H1 (cell line): ENCODE measurements around the gene FMOD. TPM values are rescaled to one million over a fixed set of nuclear protein-coding genes. Genes with fewer than 3 reads are reported as not detected.

Experiments used
- CTCF ChIA-PET: fragments of 300-600 bp; sonication (Branson Sonifier 250); formaldehyde crosslinking; loops from one replicate; lab custom pipeline; 2021; ENCODE audit not compliant: partially characterized antibody; lab: Charles Lee
- POLR2A ChIA-PET: fragments of 300-600 bp; sonication (Branson Sonifier 250); formaldehyde crosslinking; loops from one replicate; lab custom pipeline; 2021; ENCODE audit warnings: inconsistent platforms; ENCODE audit not compliant: partially characterized antibody; lab: Charles Lee
- DNase-seq, 2 experiments: peaks; one replicate each; pipeline versions ENCODE4 v3.0.0 to v3.0.0-alpha.2; 2010 to 2022; ENCODE audit warnings: low spot score in 2 of 2, low read depth in 1 of 2, mixed read lengths in 1 of 2
- FAIRE-seq: peaks from 2 replicates; lab custom pipeline; 2011; peaks lifted over from hg19 to GRCh38; lab: Jason Lieb, UNC
- H2AFZ ChIP-seq: 2 replicates; pipeline ENCODE4 v1.8.1; 2012; ENCODE audit warnings: low read length, inconsistent platforms
- H2AK5ac ChIP-seq: 2 replicates; pipeline ENCODE4 v1.6.1; 2013; ENCODE audit warnings: low read depth, low read length
- H2BK120ac ChIP-seq: replicated peaks from 2 replicates; pipeline ENCODE3; 2013; ENCODE audit warnings: low read depth, low read length, inconsistent platforms
- H2BK12ac ChIP-seq: 2 replicates; pipeline ENCODE4 v1.6.1; 2013; ENCODE audit warnings: low read depth, low read length
- H2BK15ac ChIP-seq: 2 replicates; pipeline ENCODE4 v1.6.1; 2013; ENCODE audit warnings: low read length
- H2BK20ac ChIP-seq: 2 replicates; pipeline ENCODE4 v1.6.1; 2013; ENCODE audit warnings: low read length
- H2BK5ac ChIP-seq: 2 replicates; pipeline ENCODE4 v1.6.1; 2013; ENCODE audit warnings: low read depth, low read length
- H3K14ac ChIP-seq: 2 replicates; pipeline ENCODE4 v1.6.1; 2013; ENCODE audit warnings: inconsistent platforms; ENCODE audit not compliant: insufficient read length
- H3K18ac ChIP-seq: 2 replicates; pipeline ENCODE4 v1.6.1; 2013; ENCODE audit warnings: low read length; ENCODE audit errors: extremely low read depth
- H3K23ac ChIP-seq: 2 replicates; pipeline ENCODE4 v1.6.1; 2013; ENCODE audit warnings: inconsistent platforms; ENCODE audit not compliant: insufficient read length
- H3K23me2 ChIP-seq: 2 replicates; pipeline ENCODE4 v1.6.1; 2013; ENCODE audit warnings: low read depth, low read length
- H3K27ac ChIP-seq: 2 replicates; pipeline ENCODE4 v1.6.1; 2011; ENCODE audit warnings: low read depth, low read length, inconsistent platforms
- H3K27me3 ChIP-seq, 4 experiments: replicated peaks in 1 of 4; 1 replicate in 1 of 4; 2 replicates in 3 of 4; pipeline versions ENCODE4 v1.6.1 to v1.8.1; 2011 to 2013; ENCODE audit warnings: low read length in 3 of 4, mild to moderate bottlenecking in 3 of 4, inconsistent platforms in 2 of 4, mixed read lengths in 2 of 4, moderate library complexity in 1 of 4; ENCODE audit not compliant: control insufficient read depth in 3 of 4, insufficient read depth in 3 of 4; ENCODE audit errors: extremely low read depth in 1 of 4
- H3K36me3 ChIP-seq, 4 experiments: 2 replicates each; pipeline versions ENCODE4 v1.6.1 to v1.8.1; 2011 to 2013; ENCODE audit warnings: mild to moderate bottlenecking in 4 of 4, low read length in 3 of 4, moderate library complexity in 2 of 4, control low read depth in 1 of 4, inconsistent platforms in 1 of 4; ENCODE audit not compliant: insufficient read depth in 4 of 4, control insufficient read depth in 2 of 4
- H3K4ac ChIP-seq: replicated peaks from 2 replicates; pipeline ENCODE3; 2013; ENCODE audit warnings: low read length, low read depth, mixed read lengths, inconsistent platforms; ENCODE audit not compliant: insufficient read length
- H3K4me1 ChIP-seq, 4 experiments: replicated peaks in 1 of 4; 1 replicate in 1 of 4; 2 replicates in 3 of 4; pipeline versions ENCODE4 v1.6.1 to v1.8.1; 2011 to 2013; ENCODE audit warnings: low read length in 3 of 4, inconsistent platforms in 2 of 4, mixed read lengths in 1 of 4; ENCODE audit not compliant: insufficient read depth in 4 of 4, control insufficient read depth in 3 of 4
- H3K4me2 ChIP-seq, 2 experiments: 2 replicates each; pipeline versions ENCODE4 v1.6.1 to v1.8.1; 2011 to 2013; ENCODE audit warnings: low read depth in 2 of 2, low read length in 2 of 2, control low read depth in 1 of 2, inconsistent platforms in 1 of 2, mild to moderate bottlenecking in 1 of 2; ENCODE audit not compliant: insufficient read depth in 1 of 2
- H3K4me3 ChIP-seq, 4 experiments: fragments of 200-600, 300-600 bp in 1 of 4; sonication (generic), shearing (Covaris generic), sonication (Bioruptor Twin) in 1 of 4; 2 replicates each; pipeline versions ENCODE4 v1.5.1 to v1.8.1; 2011 to 2016; ENCODE audit warnings: low read length in 4 of 4, low read depth in 3 of 4, control low read depth in 2 of 4, inconsistent platforms in 2 of 4, mild to moderate bottlenecking in 2 of 4, mixed read lengths in 1 of 4, moderate library complexity in 1 of 4; ENCODE audit not compliant: insufficient read depth in 2 of 4; ENCODE audit errors: extremely low read depth in 1 of 4
- H3K56ac ChIP-seq: replicated peaks from 2 replicates; pipeline ENCODE3; 2013; ENCODE audit warnings: low read depth, mild to moderate bottlenecking, mixed read lengths, low read length, inconsistent platforms; ENCODE audit not compliant: insufficient read length
- H3K79me1 ChIP-seq: 2 replicates; pipeline ENCODE4 v1.6.1; 2013; ENCODE audit warnings: low read depth, low read length, control low read depth
- H3K79me2 ChIP-seq, 2 experiments: 2 replicates each; pipeline versions ENCODE4 v1.6.1 to v1.8.1; 2012 to 2013; ENCODE audit warnings: low read length in 2 of 2, mild to moderate bottlenecking in 2 of 2, inconsistent platforms in 1 of 2; ENCODE audit not compliant: insufficient read depth in 2 of 2, control insufficient read depth in 1 of 2
- H3K9ac ChIP-seq, 4 experiments: replicated peaks in 1 of 4; 1 replicate in 1 of 4; 2 replicates in 3 of 4; pipeline versions ENCODE4 v1.6.1 to v1.8.1; 2011 to 2013; ENCODE audit warnings: low read depth in 3 of 4, low read length in 3 of 4, control low read depth in 2 of 4, mild to moderate bottlenecking in 2 of 4, moderate library complexity in 2 of 4, inconsistent platforms in 1 of 4; ENCODE audit errors: extremely low read depth in 1 of 4
- H3K9me3 ChIP-seq, 2 experiments: 2 replicates each; pipeline versions ENCODE4 v1.6.1 to v1.8.1; 2012 to 2013; ENCODE audit warnings: mild to moderate bottlenecking in 2 of 2, moderate library complexity in 2 of 2, control low read depth in 1 of 2, inconsistent platforms in 1 of 2, low read depth in 1 of 2, low read length in 1 of 2, mixed read lengths in 1 of 2; ENCODE audit not compliant: insufficient read depth in 2 of 2
- H4K20me1 ChIP-seq, 2 experiments: replicated peaks in 1 of 2; 2 replicates each; pipeline versions ENCODE3 to v1.8.1; 2011 to 2013; ENCODE audit warnings: inconsistent platforms in 2 of 2, low read length in 2 of 2, mild to moderate bottlenecking in 1 of 2; ENCODE audit not compliant: insufficient read depth in 2 of 2, control insufficient read depth in 1 of 2
- H4K5ac ChIP-seq: 2 replicates; pipeline ENCODE4 v1.6.1; 2013; ENCODE audit warnings: low read length, low read depth, mixed read lengths, inconsistent platforms; ENCODE audit not compliant: insufficient read length
- H4K8ac ChIP-seq: 2 replicates; pipeline ENCODE4 v1.8.0; 2013; ENCODE audit warnings: mild to moderate bottlenecking, moderate library complexity, low read length, inconsistent platforms; ENCODE audit not compliant: insufficient read depth; ENCODE audit errors: extremely low read depth
- H4K91ac ChIP-seq: replicated peaks from 2 replicates; pipeline ENCODE3; 2013; ENCODE audit warnings: low read length, mixed read lengths, inconsistent platforms; ENCODE audit not compliant: insufficient read length
- CHD1 ChIP-seq: IDR thresholded peaks from 2 replicates; pipeline ENCODE4 v1.6.1; 2012; ENCODE audit warnings: low read depth, low read length, improper control_type of control experiment
- EGR1 ChIP-seq: IDR thresholded peaks from 2 replicates; pipeline ENCODE4 v1.6.1; 2011; ENCODE audit warnings: low read depth, low read length, borderline replicate concordance
- HDAC2 ChIP-seq, 2 experiments: fragments of 300-600 bp in 1 of 2; sonication (generic) in 1 of 2; IDR thresholded peaks; 2 replicates each; pipeline ENCODE4 v1.6.1; 2011 to 2012; ENCODE audit warnings: low read depth in 2 of 2, low read length in 2 of 2, mild to moderate bottlenecking in 2 of 2, moderate library complexity in 2 of 2, borderline replicate concordance in 1 of 2, inconsistent platforms in 1 of 2
- KDM4A ChIP-seq: IDR thresholded peaks from one replicate; pipeline ENCODE4 v1.7.1; 2012; ENCODE audit warnings: low read depth, mild to moderate bottlenecking, moderate library complexity, low read length, inconsistent platforms; ENCODE audit not compliant: severe bottlenecking
- RAD21 ChIP-seq, 2 experiments: IDR thresholded peaks in 1 of 2; conservative IDR thresholded peaks in 1 of 2; 2 replicates each; pipeline ENCODE4 v1.6.1; 2011; ENCODE audit warnings: low read depth in 2 of 2, low read length in 2 of 2, improper control_type of control experiment in 1 of 2, inconsistent platforms in 1 of 2, mild to moderate bottlenecking in 1 of 2, moderate library complexity in 1 of 2
- RBBP5 ChIP-seq: IDR thresholded peaks from 2 replicates; pipeline ENCODE4 v1.7.1; 2012; ENCODE audit warnings: low read depth, mild to moderate bottlenecking, inconsistent platforms, low read length, moderate library complexity, borderline replicate concordance
- SIRT6 ChIP-seq: IDR thresholded peaks from one replicate; pipeline ENCODE4 v1.7.1; 2012; ENCODE audit warnings: low read length, inconsistent platforms
- SP4 ChIP-seq: IDR thresholded peaks from 2 replicates; pipeline ENCODE4 v1.6.1; 2012; ENCODE audit warnings: low read length, inconsistent platforms
- SRF ChIP-seq: IDR thresholded peaks from 2 replicates; pipeline ENCODE4 v1.6.1; 2011; ENCODE audit warnings: mild to moderate bottlenecking, low read depth, low read length, moderate library complexity
- TAF1 ChIP-seq: IDR thresholded peaks from 2 replicates; pipeline ENCODE4 v1.6.1; 2011; ENCODE audit warnings: mild to moderate bottlenecking, low read depth, low read length
- TCF12 ChIP-seq: IDR thresholded peaks from 2 replicates; pipeline ENCODE4 v1.6.1; 2011; ENCODE audit warnings: low read depth, mild to moderate bottlenecking, low read length
- YY1 ChIP-seq: IDR thresholded peaks from 2 replicates; pipeline ENCODE4 v1.6.1; 2011; ENCODE audit warnings: low read depth, mild to moderate bottlenecking, low read length
- WGBS, 2 experiments: shearing (Covaris generic) in 1 of 2; methylation state at CpG; one replicate each; pipeline versions ENCODE4 v1.1.6 to v1.1.7; 2013 to 2015; ENCODE audit warnings: low lambda C conversion rate in 2 of 2, mixed read lengths in 2 of 2, inconsistent platforms in 1 of 2, low coverage in 1 of 2, missing lambda C conversion rate in 1 of 2; ENCODE audit not compliant: insufficient replicate concordance in 2 of 2, insufficient coverage in 1 of 2, insufficient read length in 1 of 2; ENCODE audit errors: extremely low coverage in 1 of 2, missing lambda C conversion rate in 1 of 2; 5-methylcytosine and 5-hydroxymethylcytosine counted together
- polyA plus RNA-seq, 7 experiments: library from polyadenylated mRNA; depleted of rRNA in 3 of 7; stranded (reverse) in 5 of 7; unstranded in 2 of 7; fragments of >200 nt in 5 of 7; fragments of 200-250 nt in 2 of 7; gene quantifications; 1 replicate in 5 of 7; 2 replicates in 1 of 7; 4 replicates in 1 of 7; pipeline versions ENCODE4 v1.2.1 to v1.2.3, GENCODE V29; 2011 to 2013; ENCODE audit warnings: missing spikeins in 2 of 7, mixed read lengths in 2 of 7
- total RNA-seq: library from RNA; stranded (reverse); fragmentation: NEBNext Ultra II Directional; extraction: Animal tissue kit (Norgen Biotek cat#: 25700); gene quantifications from 2 replicates; pipeline ENCODE4 v1.2.1, GENCODE V29; 2021
- TF ChIP-seq, protein P1 (sequence below): IDR thresholded peaks from 2 replicates; pipeline ENCODE4 v1.6.1; 2012; ENCODE audit warnings: inconsistent platforms
- TF ChIP-seq, protein P2 (sequence below): IDR thresholded peaks from 2 replicates; pipeline ENCODE4 v1.6.1; 2012; ENCODE audit warnings: inconsistent platforms

The FMOD gene
- total and polyA plus RNA-seq, 2 of the 8 experiments (the other 6 are each of a cell fraction or from before 2014, with no cell fraction given), result 0.17 to 0.32 TPM

DNA sequence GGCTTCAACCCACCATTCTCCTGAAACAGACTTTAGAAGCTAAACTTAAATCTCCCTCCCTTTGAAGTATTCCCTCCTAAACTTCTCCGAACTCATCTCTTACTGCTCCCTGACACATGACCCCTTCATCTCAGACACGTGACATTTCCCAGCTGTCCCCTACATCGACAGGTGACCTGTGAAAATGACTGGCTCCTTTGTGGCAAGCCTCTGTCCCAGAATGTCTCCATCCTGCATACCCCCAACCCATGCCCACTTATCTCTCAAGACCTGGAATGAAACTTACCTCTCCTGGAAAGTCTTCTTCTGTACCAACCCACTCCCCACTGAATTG is 4.2 kb downstream of the FMOD start:
- no peak overlapping the region for H3K4me2 ChIP-seq
- H3K18ac ChIP-seq, result no peak overlapping the region
- no peaks in the 10 kb centered on the region for H4K20me1 ChIP-seq
- H3K4me3 ChIP-seq, result no peak overlapping the region
- no peak for FAIRE-seq
- H4K8ac ChIP-seq, result no peak overlapping the region
- no peak overlapping the region for H2BK120ac ChIP-seq
- 88% methylated on average over 3 of the region's 3 CpGs; no CpG with 5 or more reads in 1 of the 2 experiments for WGBS, 2 experiments
- H2BK5ac ChIP-seq, result no peak overlapping the region
- H3K23ac ChIP-seq, result no peak overlapping the region
- H2AK5ac ChIP-seq, result no peak overlapping the region
- no peak overlapping the region for H3K56ac ChIP-seq
- H3K23me2 ChIP-seq, result 0 out of 2 replicates have a peak, but pooled peaks cover 2% of the 10 kb centered on the region
- no peaks in the 10 kb centered on the region; a peak in 1 of 8 replicates for H3K36me3 ChIP-seq
- no peak overlapping the region for H4K5ac ChIP-seq
- H3K27me3 ChIP-seq, result no peaks in the 10 kb centered on the region; a peak in 1 of 7 replicates
- no peak overlapping the region for H3K27ac ChIP-seq
- H4K91ac ChIP-seq, result no peak overlapping the region
- POLR2A ChIA-PET, result no interaction called here
- no peak overlapping the region for H2BK20ac ChIP-seq
- H3K14ac ChIP-seq, result no peak overlapping the region
- no peaks in the 10 kb centered on the region for H3K79me2 ChIP-seq
- no peak overlapping the region for H3K9ac ChIP-seq
- peaks cover 0 to 4% (median 2%) of the 10 kb centered on the region in 4 experiments; a peak in 2 of 7 replicates for H3K4me1 ChIP-seq
- no peak overlapping the region for H2BK15ac ChIP-seq
- no peaks in the 10 kb centered on the region for H3K9me3 ChIP-seq
- H2AFZ ChIP-seq, result no peak overlapping the region
- no peaks in the 10 kb centered on the region for H3K79me1 ChIP-seq
- no peak overlapping the region for H3K4ac ChIP-seq
- no peak overlapping the region for H2BK12ac ChIP-seq
- DNase-seq, result no peak
- CTCF ChIA-PET, result interaction anchor here (0.5 to 24.2 kb wide), 12 partner anchors 4 to 1980 kb away, joined by 3 to 785 read pairs (median 119); partner anchors contain the start of genes FMOD and PRELP
- TF ChIP-seq HDAC2 (IDR thresholded peaks at IDR 0.05; ENCODE audit: borderline replicate concordance in 1 of 2, low read depth in 2 of 2, low read length in 2 of 2) (no peak), SP4 (no peak), EGR1 (no peak), TAF1 (no peak), SIRT6 (no peak), KDM4A (no peak), CHD1 (no peak), RAD21 (IDR thresholded peaks at IDR 0.05 in 1 of 2, conservative IDR thresholded peaks at IDR 0.05 in 1 of 2; ENCODE audit: low read depth in 2 of 2, low read length in 2 of 2) (no peak), RBBP5 (no peak), TCF12 (no peak), SRF (no peak), YY1 (no peak)
- TF ChIP-seq, protein P1, sequence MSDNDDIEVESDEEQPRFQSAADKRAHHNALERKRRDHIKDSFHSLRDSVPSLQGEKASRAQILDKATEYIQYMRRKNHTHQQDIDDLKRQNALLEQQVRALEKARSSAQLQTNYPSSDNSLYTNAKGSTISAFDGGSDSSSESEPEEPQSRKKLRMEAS, result no peak
- TF ChIP-seq, protein P2, sequence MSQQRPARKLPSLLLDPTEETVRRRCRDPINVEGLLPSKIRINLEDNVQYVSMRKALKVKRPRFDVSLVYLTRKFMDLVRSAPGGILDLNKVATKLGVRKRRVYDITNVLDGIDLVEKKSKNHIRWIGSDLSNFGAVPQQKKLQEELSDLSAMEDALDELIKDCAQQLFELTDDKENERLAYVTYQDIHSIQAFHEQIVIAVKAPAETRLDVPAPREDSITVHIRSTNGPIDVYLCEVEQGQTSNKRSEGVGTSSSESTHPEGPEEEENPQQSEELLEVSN, result no peak
